ENCODE measurements around the gene TCL1B. TPM values are rescaled to one million over a fixed set of nuclear protein-coding genes. Genes with fewer than 3 reads are reported as not detected.
"Not testable (repeated sequence)": the region's sequence is repeated elsewhere in the genome, so short reads cannot be mapped to it uniquely, and the experiment has no call there.

TCL1B gene
- total and polyA plus RNA-seq, 9 donors = not detected

DNA sequence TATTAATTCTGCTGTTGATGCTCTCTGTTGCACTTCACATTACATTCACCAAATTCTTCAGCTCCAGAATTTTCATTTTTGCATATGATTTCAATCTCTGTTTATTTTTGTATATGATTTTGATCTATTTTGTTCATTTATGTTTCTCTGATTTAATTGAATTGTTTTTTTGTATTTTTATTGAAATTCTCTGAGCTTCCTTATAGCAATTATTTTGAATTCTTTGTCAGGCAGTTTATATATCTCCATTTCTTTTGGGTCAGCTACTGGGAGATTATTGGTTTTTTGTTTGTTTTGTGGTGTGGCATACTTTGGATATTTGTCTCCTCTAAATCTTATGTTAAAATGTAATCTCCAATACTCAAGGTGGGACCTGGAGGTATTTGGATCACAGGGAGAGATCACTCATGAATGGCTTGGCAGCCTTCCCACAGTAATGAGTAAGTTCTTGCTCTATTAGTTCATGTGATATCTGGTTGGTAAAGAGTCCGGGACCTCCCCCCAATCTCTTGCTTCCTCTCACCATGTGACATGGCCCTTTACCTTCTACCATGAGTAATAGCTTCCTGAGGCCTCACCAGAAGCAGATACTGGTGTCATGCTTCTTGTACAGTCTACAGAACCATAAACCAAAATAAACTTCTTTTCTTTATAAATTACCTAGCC lies 36.4 kb downstream of the TCL1B start:
- Histone ChIP-seq H3K36me3 (ENCODE audit: control insufficient read depth, insufficient read depth, low read length) (no peaks in the 10 kb centered on the region), H3K27ac (ENCODE audit: low read length) (no peak overlapping the region), H3K4me1 (ENCODE audit: control insufficient read depth, insufficient read depth, low read length) (no peaks in the 10 kb centered on the region), H3K4me3 (ENCODE audit: low read length) (no peak overlapping the region), H3K27me3 (ENCODE audit: control insufficient read depth, insufficient read depth, low read length) (no peaks in the 10 kb centered on the region), H3K9me3 (replicated peaks; ENCODE audit: control insufficient read depth, low read depth, low read length) (peaks cover 4% of the 10 kb centered on the region)
- no peak for DNase-seq
- WGBS (ENCODE audit: insufficient coverage) = no CpG with 5 or more reads among the region's 1 CpG

DNA sequence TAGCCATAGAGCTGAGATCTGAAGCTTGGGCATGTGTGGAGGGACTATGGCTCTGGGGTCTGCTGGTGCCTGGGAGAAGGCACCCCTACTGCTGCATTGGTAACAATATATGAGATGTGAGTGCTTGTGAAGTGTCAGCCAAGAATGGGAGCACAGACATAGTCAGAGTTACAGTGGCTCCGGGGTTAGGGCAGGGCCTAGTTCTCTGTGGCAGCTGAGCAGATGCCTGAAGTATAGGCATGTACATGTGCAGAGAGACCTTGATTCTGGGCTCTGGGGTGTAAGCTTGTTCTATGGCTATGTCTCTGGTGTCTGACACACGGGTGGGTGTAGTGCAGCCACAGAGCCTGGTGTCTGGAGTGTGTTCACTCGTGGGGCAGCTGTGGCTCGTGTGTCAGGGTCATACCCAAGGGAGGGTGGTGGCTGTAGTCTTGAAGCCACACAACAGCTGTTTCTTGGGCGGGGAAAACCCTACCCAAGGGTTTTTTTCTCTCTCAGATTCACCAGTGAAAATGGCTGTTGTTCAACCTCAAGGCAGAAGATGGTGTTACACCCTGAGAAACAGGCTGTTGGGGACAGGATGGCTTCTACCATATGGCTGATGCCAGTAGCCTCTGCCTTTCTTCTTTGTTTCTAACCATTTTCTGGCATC lies 39.6 kb downstream of the TCL1B start:
- Histone ChIP-seq H3K9me3 (replicated peaks; ENCODE audit: control insufficient read depth, low read depth, low read length) (peaks cover 4% of the 10 kb centered on the region), H3K27me3 (ENCODE audit: control insufficient read depth, insufficient read depth, low read length) (no peaks in the 10 kb centered on the region), H3K36me3 (ENCODE audit: control insufficient read depth, insufficient read depth, low read length) (no peaks in the 10 kb centered on the region), H3K4me1 (ENCODE audit: control insufficient read depth, insufficient read depth, low read length) (no peaks in the 10 kb centered on the region), H3K4me3 (ENCODE audit: low read length) (no peak overlapping the region), H3K27ac (ENCODE audit: low read length) (no peak overlapping the region)
- 89% methylated on average over 1 of the region's 5 CpGs for WGBS (ENCODE audit: insufficient coverage)
- DNase-seq = no peak

DNA sequence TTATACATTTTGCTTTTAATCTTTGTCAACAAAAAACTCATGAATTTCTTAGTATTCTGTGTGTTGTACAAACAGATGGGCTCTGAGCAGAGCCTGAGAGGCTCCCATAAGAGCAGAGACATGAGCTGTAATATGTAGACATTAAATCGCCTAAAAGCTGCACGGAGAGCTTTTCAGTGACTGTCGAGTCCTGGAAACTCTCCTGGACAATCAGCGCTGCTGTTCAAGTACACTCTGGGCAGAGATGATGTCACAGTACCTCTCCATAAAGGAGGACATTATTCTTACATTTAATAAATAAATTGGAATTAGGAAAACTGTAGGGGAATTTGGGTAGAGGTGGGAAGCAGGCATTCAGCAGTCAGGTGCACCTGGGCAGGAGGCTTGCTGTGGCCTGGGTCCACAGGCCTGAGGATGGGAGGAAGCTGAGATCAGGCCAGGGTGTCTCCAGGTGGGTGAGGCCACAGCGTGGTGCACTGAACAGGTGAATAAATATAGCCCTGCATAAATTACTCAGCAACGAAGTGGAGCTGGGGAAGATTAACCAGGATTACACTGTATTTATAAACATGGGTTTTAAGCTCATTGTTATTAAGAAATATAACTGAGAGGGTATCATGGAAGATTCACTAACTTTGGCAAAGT lies 41.0 kb downstream of the TCL1B start:
- no peak overlapping the region for H3K27ac ChIP-seq (ENCODE audit: low read length)
- peaks cover 4% of the 10 kb centered on the region for H3K9me3 ChIP-seq (replicated peaks; ENCODE audit: control insufficient read depth, low read depth, low read length)
- H3K36me3 ChIP-seq (ENCODE audit: control insufficient read depth, insufficient read depth, low read length) = no peaks in the 10 kb centered on the region
- no peak overlapping the region for H3K4me3 ChIP-seq (ENCODE audit: low read length)
- H3K27me3 ChIP-seq (ENCODE audit: control insufficient read depth, insufficient read depth, low read length) = no peaks in the 10 kb centered on the region
- no peaks in the 10 kb centered on the region for H3K4me1 ChIP-seq (ENCODE audit: control insufficient read depth, insufficient read depth, low read length)
- no peak for DNase-seq
- WGBS (ENCODE audit: insufficient coverage) = 73% methylated on average over 3 of the region's 6 CpGs

DNA sequence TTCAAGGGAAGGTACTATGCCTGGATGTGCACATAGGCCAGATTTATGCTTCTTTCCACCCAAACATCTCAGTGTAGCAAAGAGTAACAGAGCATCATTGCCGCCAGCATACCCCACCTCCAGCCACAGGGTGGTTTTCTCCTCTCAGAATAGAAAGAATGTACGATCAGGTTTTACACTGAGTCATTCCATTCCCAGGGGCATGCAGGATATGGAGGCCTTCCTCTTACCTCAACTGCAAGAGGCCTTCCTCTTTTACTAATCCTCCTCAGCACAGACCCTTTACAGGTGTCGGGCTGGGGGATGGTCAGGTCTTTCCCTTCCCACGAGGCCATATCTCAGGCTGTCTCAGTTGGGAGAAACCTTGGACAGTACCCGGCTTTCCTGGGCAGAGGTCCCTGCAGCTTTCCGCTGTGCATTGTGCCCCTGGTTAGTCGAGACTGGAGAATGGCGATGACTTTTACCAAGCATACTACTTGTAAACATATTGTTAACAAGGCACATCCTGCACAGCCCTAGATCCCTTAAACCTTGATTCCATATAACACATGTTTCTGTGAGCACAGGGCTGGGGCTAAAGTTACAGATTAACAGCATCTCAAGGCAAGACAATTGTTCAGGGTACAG lies 43.3 kb downstream of the TCL1B start:
- H3K27me3 ChIP-seq (ENCODE audit: control insufficient read depth, insufficient read depth, low read length); H3K4me1 ChIP-seq (ENCODE audit: control insufficient read depth, insufficient read depth, low read length); H3K27ac ChIP-seq (ENCODE audit: low read length); H3K36me3 ChIP-seq (ENCODE audit: control insufficient read depth, insufficient read depth, low read length); H3K4me3 ChIP-seq (ENCODE audit: low read length); DNase-seq; H3K9me3 ChIP-seq (replicated peaks; ENCODE audit: control insufficient read depth, low read depth, low read length): not testable (repeated sequence)
- WGBS (ENCODE audit: insufficient coverage) = 61% methylated on average over 4 of the region's 8 CpGs

DNA sequence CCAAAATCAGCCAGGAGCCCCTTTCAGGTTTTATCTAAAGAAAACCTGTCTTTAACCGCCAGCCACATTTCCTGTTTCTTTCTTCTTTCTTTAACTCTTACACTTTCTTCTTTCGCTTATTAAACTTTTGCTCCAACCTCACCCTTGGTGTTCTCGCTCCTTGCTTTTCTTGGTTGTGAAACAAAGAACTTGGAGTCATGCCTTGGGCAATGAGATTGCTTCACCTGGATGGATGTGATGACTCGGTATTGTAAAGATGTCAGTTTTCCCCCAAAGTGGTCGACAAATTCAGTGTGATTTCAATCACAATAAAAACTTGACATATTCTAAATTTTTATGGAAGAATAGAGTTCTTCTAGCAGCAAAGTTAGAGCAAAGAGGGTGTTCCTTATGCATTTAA lies 43.9 kb downstream of the TCL1B start:
- Histone ChIP-seq H3K27me3 (ENCODE audit: control insufficient read depth, insufficient read depth, low read length) (no peaks in the 10 kb centered on the region), H3K36me3 (ENCODE audit: control insufficient read depth, insufficient read depth, low read length) (no peaks in the 10 kb centered on the region), H3K9me3 (replicated peaks; ENCODE audit: control insufficient read depth, low read depth, low read length) (no peaks in the 10 kb centered on the region), H3K27ac (ENCODE audit: low read length) (no peak overlapping the region), H3K4me3 (ENCODE audit: low read length) (no peak overlapping the region), H3K4me1 (ENCODE audit: control insufficient read depth, insufficient read depth, low read length) (no peaks in the 10 kb centered on the region)
- 63% methylated on average over 1 of the region's 5 CpGs for WGBS (ENCODE audit: insufficient coverage)
- DNase-seq = no peak

DNA sequence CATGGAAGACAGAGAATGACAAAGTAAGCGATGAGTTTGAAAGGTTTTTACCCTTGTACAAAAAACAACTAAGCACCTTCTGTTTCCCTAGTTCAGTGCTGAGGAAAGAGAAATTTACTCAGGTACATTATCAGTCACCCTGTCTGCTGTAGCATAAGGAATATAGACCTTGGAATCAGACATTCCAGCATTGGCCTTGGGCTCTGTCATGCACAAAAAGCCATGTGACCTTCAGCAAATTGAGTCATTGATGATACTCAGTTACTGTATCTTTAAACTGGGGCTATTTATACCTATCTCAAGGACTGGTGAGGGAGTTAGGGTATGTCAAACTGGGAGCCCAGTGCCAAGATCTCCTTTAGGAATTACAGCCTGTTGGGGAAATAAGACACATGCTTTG lies 47.0 kb downstream of the TCL1B start:
- no peaks in the 10 kb centered on the region for H3K4me1 ChIP-seq (ENCODE audit: control insufficient read depth, insufficient read depth, low read length)
- H3K27me3 ChIP-seq (ENCODE audit: control insufficient read depth, insufficient read depth, low read length) = no peaks in the 10 kb centered on the region
- no peak overlapping the region for H3K27ac ChIP-seq (ENCODE audit: low read length)
- no peaks in the 10 kb centered on the region for H3K36me3 ChIP-seq (ENCODE audit: control insufficient read depth, insufficient read depth, low read length)
- no CpG with 5 or more reads among the region's 1 CpG for WGBS (ENCODE audit: insufficient coverage)
- no peaks in the 10 kb centered on the region for H3K9me3 ChIP-seq (replicated peaks; ENCODE audit: control insufficient read depth, low read depth, low read length)
- no peak for DNase-seq
- no peak overlapping the region for H3K4me3 ChIP-seq (ENCODE audit: low read length)

DNA sequence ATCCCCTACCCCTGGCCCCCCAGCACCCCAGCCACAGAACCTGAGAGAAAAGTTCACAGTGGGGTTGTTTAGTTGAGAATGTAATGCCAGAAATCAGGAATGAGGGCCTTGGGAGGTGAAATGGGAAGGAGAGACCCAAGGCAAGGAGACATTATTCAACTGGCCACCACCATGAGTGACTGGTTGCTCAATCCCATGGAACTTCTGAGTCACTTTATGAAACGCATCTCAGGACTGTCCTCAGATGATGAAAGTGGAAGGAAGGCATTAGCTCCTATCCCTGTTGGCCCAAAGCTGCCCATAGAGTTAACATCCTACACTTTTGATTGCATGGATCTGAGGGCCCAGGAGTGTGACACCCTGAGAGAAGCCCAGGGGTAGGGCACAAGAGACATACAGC lies 53.1 kb downstream of the TCL1B start:
- Histone ChIP-seq H3K27ac (ENCODE audit: low read length) (no peak overlapping the region), H3K27me3 (ENCODE audit: control insufficient read depth, insufficient read depth, low read length) (no peaks in the 10 kb centered on the region), H3K4me1 (ENCODE audit: control insufficient read depth, insufficient read depth, low read length) (peaks cover 2% of the 10 kb centered on the region), H3K36me3 (ENCODE audit: control insufficient read depth, insufficient read depth, low read length) (no peaks in the 10 kb centered on the region), H3K9me3 (replicated peaks; ENCODE audit: control insufficient read depth, low read depth, low read length) (no peaks in the 10 kb centered on the region), H3K4me3 (ENCODE audit: low read length) (no peak overlapping the region)
- no peak for DNase-seq
- WGBS (ENCODE audit: insufficient coverage) = no CpG with 5 or more reads among the region's 1 CpG

DNA sequence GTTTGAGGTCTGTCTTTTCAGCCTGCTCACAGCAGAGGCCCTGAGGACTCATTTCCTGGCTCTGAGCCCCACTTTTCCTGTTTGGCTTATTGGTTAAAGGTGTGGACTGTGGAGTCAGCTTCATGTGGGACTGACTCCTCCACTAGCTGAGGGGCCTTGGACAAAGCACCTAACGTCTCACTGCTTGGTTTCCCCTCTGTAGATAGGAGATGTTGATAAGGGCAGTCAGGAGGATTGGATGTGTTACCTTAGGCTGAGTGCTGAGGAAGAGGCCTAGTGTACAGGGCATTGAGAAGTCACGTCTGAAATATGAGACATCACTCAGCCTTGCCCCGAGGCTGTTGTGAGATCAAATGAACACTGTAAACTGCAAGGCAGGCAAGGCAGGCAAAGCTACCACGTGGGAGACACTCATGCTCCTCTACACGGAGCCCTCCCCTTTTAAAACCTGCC lies 54.8 kb downstream of the TCL1B start:
- peaks cover 2% of the 10 kb centered on the region for H3K4me1 ChIP-seq (ENCODE audit: control insufficient read depth, insufficient read depth, low read length)
- H3K9me3 ChIP-seq (replicated peaks; ENCODE audit: control insufficient read depth, low read depth, low read length) = no peaks in the 10 kb centered on the region
- peak; percentile 20 for DNase-seq
- WGBS (ENCODE audit: insufficient coverage) = 8% methylated on average over 5 of the region's 5 CpGs
- H3K4me3 ChIP-seq (ENCODE audit: low read length) = no peak overlapping the region
- no peaks in the 10 kb centered on the region for H3K36me3 ChIP-seq (ENCODE audit: control insufficient read depth, insufficient read depth, low read length)
- no peaks in the 10 kb centered on the region for H3K27me3 ChIP-seq (ENCODE audit: control insufficient read depth, insufficient read depth, low read length)
- H3K27ac ChIP-seq (ENCODE audit: low read length) = no peak overlapping the region

DNA sequence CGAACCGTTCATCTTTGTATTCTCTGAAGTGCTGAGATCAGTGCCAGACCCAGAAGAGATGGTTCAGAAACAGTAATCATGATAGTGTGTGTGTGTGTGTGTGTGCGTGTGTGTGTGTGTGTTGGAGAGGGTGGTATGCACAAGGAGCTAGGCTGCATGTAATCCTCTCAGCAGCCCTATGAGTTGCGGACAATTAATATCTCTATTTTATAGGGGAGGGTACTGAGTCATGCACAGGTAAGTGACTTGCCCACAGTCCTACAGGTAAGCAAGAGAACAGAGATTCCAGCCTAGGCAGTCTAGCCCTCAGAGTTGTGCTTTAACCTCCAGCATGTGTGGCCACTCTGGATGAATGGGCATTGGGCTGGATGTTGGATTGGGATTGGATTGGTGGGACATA lies 55.6 kb downstream of the TCL1B start:
- Histone ChIP-seq H3K27ac (ENCODE audit: low read length) (no peak overlapping the region), H3K9me3 (replicated peaks; ENCODE audit: control insufficient read depth, low read depth, low read length) (no peaks in the 10 kb centered on the region), H3K4me3 (ENCODE audit: low read length) (no peak overlapping the region), H3K4me1 (ENCODE audit: control insufficient read depth, insufficient read depth, low read length) (peaks cover 2% of the 10 kb centered on the region), H3K36me3 (ENCODE audit: control insufficient read depth, insufficient read depth, low read length) (no peaks in the 10 kb centered on the region), H3K27me3 (ENCODE audit: control insufficient read depth, insufficient read depth, low read length) (no peaks in the 10 kb centered on the region)
- no peak for DNase-seq
- no CpG with 5 or more reads among the region's 4 CpGs for WGBS (ENCODE audit: insufficient coverage)
